Mesenchymal stem cell (in vitro differentiated cells and primary cell): ENCODE results near the gene DNHD1.
A peak's percentile ranks its signal among the peaks of the same experiment; 100 is the strongest.

Experiments
- DNase-seq: peaks from one replicate; pipeline ENCODE4 v3.0.0-alpha.2; 2013
- H2AFZ ChIP-seq: one replicate; pipeline ENCODE4 v1.6.1; 2013; ENCODE audit warnings: low read depth, mild to moderate bottlenecking, control low read depth, inconsistent platforms, low read length, moderate library complexity
- H2AK5ac ChIP-seq: 2 replicates; pipeline ENCODE4 v1.6.1; 2013; ENCODE audit warnings: low read length, moderate library complexity, mild to moderate bottlenecking, inconsistent platforms; ENCODE audit not compliant: severe bottlenecking
- H2BK120ac ChIP-seq: one replicate; pipeline ENCODE4 v1.6.1; 2013; ENCODE audit warnings: low read depth, mild to moderate bottlenecking, inconsistent platforms, low read length, moderate library complexity
- H2BK12ac ChIP-seq, 2 experiments: one replicate each; pipeline ENCODE4 v1.6.1; 2013; ENCODE audit warnings: inconsistent platforms in 2 of 2, low read length in 2 of 2, mild to moderate bottlenecking in 2 of 2, moderate library complexity in 2 of 2, control low read depth in 1 of 2
- H2BK15ac ChIP-seq: one replicate; pipeline ENCODE4 v1.6.1; 2013; ENCODE audit warnings: mild to moderate bottlenecking, low read depth, inconsistent platforms; ENCODE audit not compliant: poor library complexity, severe bottlenecking
- H2BK5ac ChIP-seq: 2 replicates; pipeline ENCODE4 v1.6.1; 2013; ENCODE audit warnings: low read depth, mild to moderate bottlenecking, low read length, control low read depth, inconsistent platforms; ENCODE audit not compliant: poor library complexity, severe bottlenecking
- H3K14ac ChIP-seq, 2 experiments: one replicate each; pipeline ENCODE4 v1.6.1; 2013; ENCODE audit warnings: inconsistent platforms in 2 of 2, low read length in 2 of 2, control low read depth in 1 of 2, mild to moderate bottlenecking in 1 of 2, moderate library complexity in 1 of 2
- H3K18ac ChIP-seq, 2 experiments: one replicate each; pipeline ENCODE4 v1.6.1; 2013; ENCODE audit warnings: inconsistent platforms in 2 of 2, low read length in 2 of 2, control low read depth in 1 of 2, low read depth in 1 of 2, mild to moderate bottlenecking in 1 of 2
- H3K23ac ChIP-seq, 2 experiments: one replicate each; pipeline ENCODE4 v1.6.1; 2013; ENCODE audit warnings: inconsistent platforms in 2 of 2, low read length in 2 of 2, mild to moderate bottlenecking in 2 of 2, moderate library complexity in 2 of 2, control low read depth in 1 of 2
- H3K27ac ChIP-seq: 2 replicates; pipeline ENCODE4 v1.5.1; 2013; ENCODE audit warnings: mild to moderate bottlenecking, moderate library complexity, low read length, control low read depth, inconsistent platforms; ENCODE audit not compliant: poor library complexity, severe bottlenecking
- H3K27me3 ChIP-seq, 2 experiments: 2 replicates each; pipeline versions ENCODE4 v1.6.1 to v1.7.0; 2013; ENCODE audit warnings: low read length in 2 of 2, mild to moderate bottlenecking in 2 of 2, moderate library complexity in 2 of 2, control low read depth in 1 of 2, inconsistent platforms in 1 of 2; ENCODE audit not compliant: control insufficient read depth in 1 of 2, insufficient read depth in 1 of 2
- H3K36me3 ChIP-seq, 2 experiments: 2 replicates each; pipeline versions ENCODE4 v1.6.1 to v1.7.0; 2013; ENCODE audit warnings: low read length in 2 of 2, control low read depth in 1 of 2, inconsistent platforms in 1 of 2, low read depth in 1 of 2, mild to moderate bottlenecking in 1 of 2; ENCODE audit not compliant: insufficient read depth in 2 of 2, control insufficient read depth in 1 of 2
- H3K4ac ChIP-seq, 2 experiments: one replicate each; pipeline ENCODE4 v1.6.1; 2013; ENCODE audit warnings: inconsistent platforms in 2 of 2, low read length in 2 of 2, mild to moderate bottlenecking in 2 of 2, moderate library complexity in 2 of 2, control low read depth in 1 of 2, low read depth in 1 of 2
- H3K4me1 ChIP-seq: 2 replicates; pipeline ENCODE4 v1.6.1; 2013; ENCODE audit warnings: low read depth, low read length, control low read depth; ENCODE audit not compliant: control insufficient read depth, insufficient read depth
- H3K4me2 ChIP-seq: 2 replicates; pipeline ENCODE4 v1.6.1; 2013; ENCODE audit warnings: low read length, mild to moderate bottlenecking, inconsistent platforms; ENCODE audit not compliant: poor library complexity, severe bottlenecking
- H3K4me3 ChIP-seq, 2 experiments: 2 replicates each; pipeline versions ENCODE4 v1.5.1 to v1.7.0; 2013; ENCODE audit warnings: low read length in 2 of 2, mild to moderate bottlenecking in 2 of 2, control low read depth in 1 of 2, low read depth in 1 of 2; ENCODE audit not compliant: insufficient read depth in 1 of 2
- H3K79me1 ChIP-seq: replicated peaks from 2 replicates; pipeline ENCODE4 v1.6.1; 2013; ENCODE audit warnings: mild to moderate bottlenecking, control low read depth, low read length, inconsistent platforms; ENCODE audit not compliant: poor library complexity, severe bottlenecking
- H3K9ac ChIP-seq: 2 replicates; pipeline ENCODE4 v1.7.0; 2013; ENCODE audit warnings: mild to moderate bottlenecking, low read length, moderate library complexity
- H3K9me3 ChIP-seq: 2 replicates; pipeline ENCODE4 v1.7.0; 2013; ENCODE audit warnings: mild to moderate bottlenecking, low read length; ENCODE audit not compliant: control insufficient read depth
- H4K8ac ChIP-seq: one replicate; pipeline ENCODE4 v1.6.1; 2013; ENCODE audit warnings: inconsistent platforms, mild to moderate bottlenecking, low read length, moderate library complexity
- H4K91ac ChIP-seq: one replicate; pipeline ENCODE4 v1.6.1; 2013; ENCODE audit warnings: mild to moderate bottlenecking, low read length, inconsistent platforms
- WGBS: methylation state at CpG from one replicate; pipeline ENCODE4 v1.1.7; 2013; ENCODE audit warnings: mixed read lengths; 5-methylcytosine and 5-hydroxymethylcytosine counted together

DNHD1 gene

GRCh38 chr11:6567371-6567745, 70.3 kb downstream of the DNHD1 start:
- peaks cover 16% of the 10 kb centered on the region for H3K4me1 ChIP-seq
- no peak for DNase-seq
- H2BK15ac ChIP-seq: peak overlapping the region; percentile 85
- H2BK120ac ChIP-seq: no peak overlapping the region
- H3K27ac ChIP-seq: no peak overlapping the region
- WGBS: 91% methylated on average over 7 of the region's 7 CpGs
- H4K8ac ChIP-seq: no peak overlapping the region
- no peak overlapping the region for H3K4me2 ChIP-seq
- no peak overlapping the region for H3K4ac ChIP-seq
- no peak overlapping the region for H3K23ac ChIP-seq
- H2BK12ac ChIP-seq: no peak overlapping the region
- no peak overlapping the region for H4K91ac ChIP-seq
- H2AFZ ChIP-seq: no peak overlapping the region
- no peak overlapping the region for H2BK5ac ChIP-seq
- H3K18ac ChIP-seq: no peak overlapping the region
- H3K27me3 ChIP-seq: no peaks in the 10 kb centered on the region
- H3K79me1 ChIP-seq: peaks cover 4% of the 10 kb centered on the region
- H3K14ac ChIP-seq: no peak overlapping the region
- H3K9ac ChIP-seq: no peak overlapping the region
- H3K36me3 ChIP-seq: peaks cover 35 to 37% of the 10 kb centered on the region in 2 experiments
- H2AK5ac ChIP-seq: no peak overlapping the region
- no peak overlapping the region for H3K4me3 ChIP-seq
- H3K9me3 ChIP-seq: no peaks in the 10 kb centered on the region

- H3K18ac ChIP-seq: peak overlapping the region in 1 of 2 experiments; percentile 29
- H3K4ac ChIP-seq: no peak overlapping the region
- H2BK5ac ChIP-seq: no peak overlapping the region
- no peak overlapping the region for H3K27ac ChIP-seq
- H3K4me1 ChIP-seq: peaks cover 12% of the 10 kb centered on the region
- H3K14ac ChIP-seq: no peak overlapping the region
- H2AK5ac ChIP-seq: no peak overlapping the region
- no peak overlapping the region for H2BK120ac ChIP-seq
- H3K9ac ChIP-seq: no peak overlapping the region
- peaks cover 27 to 32% of the 10 kb centered on the region in 2 experiments for H3K36me3 ChIP-seq
- no peak overlapping the region for H3K4me2 ChIP-seq
- no peak overlapping the region for H4K91ac ChIP-seq
- WGBS: 80% methylated on average over 4 of the region's 4 CpGs
- H2BK12ac ChIP-seq: no peak overlapping the region
- H3K4me3 ChIP-seq: no peak overlapping the region
- no peak overlapping the region for H2AFZ ChIP-seq
- H3K9me3 ChIP-seq: no peaks in the 10 kb centered on the region
- H2BK15ac ChIP-seq: no peak overlapping the region
- peak; percentile 40 for DNase-seq
- peaks cover 4% of the 10 kb centered on the region for H3K79me1 ChIP-seq
- H3K27me3 ChIP-seq: no peaks in the 10 kb centered on the region
- no peak overlapping the region for H3K23ac ChIP-seq
- no peak overlapping the region for H4K8ac ChIP-seq
These were observed 71.3 kb downstream of the DNHD1 start for GRCh38 chr11:6568191-6568918.

GRCh38 chr11:6569706-6570105, 72.6 kb downstream of the DNHD1 start:
- no peak overlapping the region for H3K18ac ChIP-seq
- no peak overlapping the region for H2BK5ac ChIP-seq
- DNase-seq: no peak
- no peak overlapping the region for H3K4me2 ChIP-seq
- H3K4me1 ChIP-seq: peaks cover 5% of the 10 kb centered on the region
- H3K79me1 ChIP-seq: peaks cover 4% of the 10 kb centered on the region
- H4K8ac ChIP-seq: no peak overlapping the region
- H3K14ac ChIP-seq: no peak overlapping the region
- no peak overlapping the region for H2AFZ ChIP-seq
- H3K4me3 ChIP-seq: no peak overlapping the region
- 95% methylated on average over 5 of the region's 5 CpGs for WGBS
- H2BK120ac ChIP-seq: no peak overlapping the region
- H2AK5ac ChIP-seq: no peak overlapping the region
- H3K4ac ChIP-seq: no peak overlapping the region
- no peak overlapping the region for H3K27ac ChIP-seq
- no peak overlapping the region for H2BK12ac ChIP-seq
- no peaks in the 10 kb centered on the region for H3K9me3 ChIP-seq
- no peak overlapping the region for H3K23ac ChIP-seq
- no peaks in the 10 kb centered on the region for H3K27me3 ChIP-seq
- no peak overlapping the region for H3K9ac ChIP-seq
- no peak overlapping the region for H4K91ac ChIP-seq
- peaks cover 14 to 30% of the 10 kb centered on the region in 2 experiments for H3K36me3 ChIP-seq
- no peak overlapping the region for H2BK15ac ChIP-seq

GRCh38 chr11:6570691-6571427, 73.8 kb downstream of the DNHD1 start:
- Histone ChIP-seq H4K8ac (no peak overlapping the region), H3K27me3 (no peaks in the 10 kb centered on the region), H3K4me2 (no peak overlapping the region), H3K27ac (no peak overlapping the region), H3K36me3 (peaks cover 12 to 30% of the 10 kb centered on the region in 2 experiments), H2BK12ac (peak overlapping the region in 1 of 2 experiments; percentile 6), H2BK15ac (no peak overlapping the region), H3K23ac (no peak overlapping the region), H2AK5ac (no peak overlapping the region), H3K4me3 (no peak overlapping the region), H3K4me1 (peaks cover 5% of the 10 kb centered on the region), H2AFZ (no peak overlapping the region), H3K9me3 (no peaks in the 10 kb centered on the region), H3K18ac (no peak overlapping the region), H2BK120ac (no peak overlapping the region), H3K4ac (no peak overlapping the region), H2BK5ac (no peak overlapping the region), H3K14ac (no peak overlapping the region), H4K91ac (peak overlapping the region; percentile 71), H3K79me1 (peaks cover 4% of the 10 kb centered on the region), H3K9ac (no peak overlapping the region)
- WGBS: 97% methylated on average over 62 of the region's 62 CpGs
- no peak for DNase-seq
